KG1 (cell line): ENCODE results near the gene ESRRB.

Experiments
- DNase-seq: peaks from one replicate; lab custom pipeline; 2025; lab: John Stamatoyannopoulos, UW

The ESRRB gene

DNA sequence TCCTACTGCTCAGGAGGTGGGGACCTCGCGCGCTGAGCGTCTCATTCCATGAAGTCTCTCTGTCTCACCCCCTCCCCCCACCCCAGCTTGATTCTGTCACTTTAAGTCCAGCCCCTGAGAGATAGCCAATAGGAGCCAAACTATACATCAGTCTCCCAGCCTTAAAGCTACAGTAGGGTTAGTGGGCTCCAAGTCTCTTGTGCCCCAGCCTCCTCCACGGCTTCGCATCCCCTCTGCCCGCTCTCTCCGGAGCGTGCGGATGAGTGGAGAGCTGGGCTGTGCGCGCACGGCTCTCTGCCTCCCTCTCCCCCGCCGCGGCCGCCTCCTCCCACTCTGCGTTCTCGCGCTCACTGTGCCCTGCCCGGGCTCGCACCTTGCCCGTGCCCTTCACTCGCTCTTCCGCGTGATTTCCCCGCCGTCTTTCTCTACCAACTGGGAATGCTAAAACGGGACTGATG lies at the start of gene ESRRB:
Gene ESRRB (plus strand): TSS at position 191 of the 458 bp plus-strand sequence. CDS start 265 bp downstream, at position 456.
- DNase-seq = no peak

- DNase-seq = no peak
Observed at GRCh38 chr14:76326918-76327689, 48.8 kb upstream of the ESRRB start.

DNA sequence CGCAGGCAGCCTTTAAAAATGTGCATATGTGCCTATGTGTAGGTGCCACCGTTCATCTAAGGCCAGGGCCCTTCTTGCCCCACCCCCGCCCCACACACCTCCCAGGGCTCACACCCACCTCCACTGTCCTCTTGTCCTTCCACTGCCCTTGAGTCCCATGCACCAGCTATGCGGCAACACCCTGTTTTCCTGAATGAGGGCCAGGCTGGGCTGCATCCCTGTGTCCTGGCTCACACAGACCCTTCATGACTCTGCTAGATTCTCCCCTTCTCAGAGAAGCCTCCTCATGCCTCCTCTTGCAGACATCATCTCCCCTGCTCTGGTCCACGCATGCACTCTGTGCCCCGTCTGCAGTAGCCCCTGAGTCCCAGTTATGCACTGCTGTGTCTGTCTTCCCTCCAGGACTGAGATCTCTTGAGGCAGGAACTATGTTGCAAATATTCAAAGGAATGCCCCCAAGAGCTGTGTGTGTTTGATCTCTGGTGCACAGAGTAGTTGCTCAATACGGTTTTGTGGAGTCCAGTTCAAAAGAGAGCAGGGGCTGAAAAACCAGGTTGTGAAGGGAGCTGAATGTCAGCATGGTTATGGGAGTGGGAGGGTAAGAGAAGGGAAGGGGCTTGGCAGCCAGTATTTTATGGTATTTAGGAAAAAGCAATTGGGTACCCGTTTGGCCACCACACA lies 47.3 kb upstream of the ESRRB start:
- no peak for DNase-seq

- DNase-seq = no peak
Observed at GRCh38 chr14:76329154-76329928, 46.6 kb upstream of the ESRRB start.

- DNase-seq = no peak
Observed at GRCh38 chr14:76329951-76330350, 46.0 kb upstream of the ESRRB start.

- DNase-seq = no peak
Observed at GRCh38 chr14:76330411-76331327, 45.3 kb upstream of the ESRRB start.

DNA sequence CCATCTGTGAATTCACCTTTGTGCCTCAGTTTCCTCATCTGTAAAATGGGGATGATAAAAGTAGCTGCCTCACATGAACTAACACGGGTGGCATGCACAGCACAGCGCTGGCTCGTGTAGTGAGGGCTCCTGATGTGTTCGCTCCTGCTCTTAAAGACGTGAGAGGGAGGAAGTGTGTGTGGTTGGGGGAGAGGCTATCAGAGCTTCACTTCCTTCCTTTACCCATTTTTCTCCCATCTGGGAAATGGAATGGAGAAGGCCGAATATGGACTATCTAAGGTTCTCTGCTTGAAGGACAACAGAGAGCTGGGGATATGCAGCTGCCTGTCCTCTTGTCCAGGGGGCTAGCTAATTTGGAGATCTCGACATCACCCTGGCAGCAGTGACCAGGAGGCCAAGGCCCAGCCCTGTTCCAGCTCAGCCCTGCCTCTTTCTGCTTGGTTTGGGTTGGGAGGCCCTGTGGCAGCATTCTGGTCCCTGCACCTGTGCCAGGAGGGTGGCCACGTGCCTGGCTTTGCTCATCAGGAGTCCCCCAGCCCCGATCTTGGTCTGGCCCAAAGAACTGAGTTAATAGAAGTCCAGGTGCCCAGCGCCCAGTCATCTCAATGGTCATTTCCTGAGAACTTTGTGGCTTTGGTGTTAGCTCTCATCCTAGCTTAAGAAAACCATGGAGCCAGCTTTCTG lies 44.5 kb upstream of the ESRRB start:
- DNase-seq = no peak

DNA sequence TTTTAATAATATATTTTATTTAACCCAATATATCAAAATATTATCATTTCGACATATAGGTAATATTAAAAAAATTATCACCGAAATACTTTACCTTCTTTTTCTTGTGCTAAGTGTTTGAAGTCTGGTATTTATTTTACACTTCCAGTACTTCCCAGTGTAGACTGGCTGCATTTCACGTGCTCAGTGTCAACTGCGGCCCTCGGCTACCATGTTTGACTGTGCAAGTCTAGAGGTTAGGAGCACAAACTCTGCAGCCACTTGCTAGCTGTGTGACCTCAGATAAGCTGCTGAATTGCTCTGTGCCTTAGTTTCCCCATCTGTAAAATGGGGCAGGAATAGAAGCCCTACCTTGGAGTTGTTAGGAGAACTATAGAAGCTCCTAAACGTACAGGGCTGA lies 42.3 kb upstream of the ESRRB start:
- no peak for DNase-seq

GRCh38 chr14:76334316-76334715 lies 41.6 kb upstream of the ESRRB start:
- no peak for DNase-seq

DNA sequence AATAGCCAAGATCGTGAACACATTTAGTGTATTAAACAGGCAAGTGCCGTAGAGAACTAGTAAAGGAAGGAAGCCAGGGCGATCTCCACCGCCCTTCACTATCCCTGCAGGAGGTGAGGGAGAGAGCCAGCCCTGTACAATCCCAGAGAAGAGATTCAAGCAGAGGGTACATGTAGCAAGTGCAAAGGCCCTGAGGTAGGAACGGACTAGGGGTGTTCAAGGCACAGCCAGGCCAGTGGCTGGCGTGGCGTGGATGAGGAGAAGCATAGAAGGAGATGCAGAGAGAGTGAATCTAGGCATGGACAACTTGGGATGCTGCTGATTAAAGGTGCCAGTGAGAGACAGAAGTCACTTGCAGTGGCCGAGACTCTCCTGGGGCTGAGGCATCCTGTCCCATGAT lies 39.1 kb upstream of the ESRRB start:
- no peak for DNase-seq

DNA sequence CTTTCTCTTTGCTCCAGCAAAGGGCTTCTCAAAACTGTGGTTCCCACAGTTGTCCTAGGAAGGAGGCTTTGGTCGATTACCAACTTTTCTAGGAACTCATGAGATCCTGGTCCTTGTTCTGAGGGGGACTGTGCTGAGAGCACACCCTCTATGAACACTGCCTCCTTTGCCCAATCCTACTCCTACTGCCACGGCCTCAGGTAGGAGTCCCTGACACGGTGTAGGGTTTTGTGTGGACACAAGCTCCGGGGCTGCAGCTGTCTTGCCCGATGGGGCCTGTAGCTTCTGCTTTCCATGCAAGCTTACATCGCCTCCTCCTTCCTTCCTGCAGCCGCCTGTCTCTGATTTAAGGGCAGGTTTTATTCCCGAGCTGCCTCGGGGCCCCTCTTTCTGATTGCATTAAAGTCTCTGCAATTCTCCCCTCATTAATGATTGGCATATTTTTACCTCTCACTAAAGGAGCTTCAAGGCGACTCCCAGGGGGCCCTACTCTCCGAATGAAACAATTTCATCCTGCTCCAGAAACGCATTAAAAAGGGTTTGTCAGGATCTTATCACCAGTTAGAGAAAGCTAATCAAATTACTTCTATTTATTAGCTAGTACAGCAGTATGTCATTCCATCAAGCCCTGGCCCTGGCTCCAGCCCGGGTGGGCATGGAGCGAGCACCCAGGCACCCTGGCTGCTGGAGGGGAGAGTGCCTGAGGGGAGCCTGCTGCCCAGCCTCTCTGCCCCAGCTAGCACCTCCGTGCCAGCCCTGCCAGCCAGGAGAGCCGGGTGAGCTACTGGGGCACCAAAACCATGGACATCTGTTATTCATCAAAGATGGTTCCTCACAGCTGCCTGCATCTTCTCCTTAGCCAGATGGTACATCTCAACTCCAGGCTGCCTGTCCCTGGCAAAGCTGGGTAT lies 38.0 kb upstream of the ESRRB start:
- no peak for DNase-seq

DNA sequence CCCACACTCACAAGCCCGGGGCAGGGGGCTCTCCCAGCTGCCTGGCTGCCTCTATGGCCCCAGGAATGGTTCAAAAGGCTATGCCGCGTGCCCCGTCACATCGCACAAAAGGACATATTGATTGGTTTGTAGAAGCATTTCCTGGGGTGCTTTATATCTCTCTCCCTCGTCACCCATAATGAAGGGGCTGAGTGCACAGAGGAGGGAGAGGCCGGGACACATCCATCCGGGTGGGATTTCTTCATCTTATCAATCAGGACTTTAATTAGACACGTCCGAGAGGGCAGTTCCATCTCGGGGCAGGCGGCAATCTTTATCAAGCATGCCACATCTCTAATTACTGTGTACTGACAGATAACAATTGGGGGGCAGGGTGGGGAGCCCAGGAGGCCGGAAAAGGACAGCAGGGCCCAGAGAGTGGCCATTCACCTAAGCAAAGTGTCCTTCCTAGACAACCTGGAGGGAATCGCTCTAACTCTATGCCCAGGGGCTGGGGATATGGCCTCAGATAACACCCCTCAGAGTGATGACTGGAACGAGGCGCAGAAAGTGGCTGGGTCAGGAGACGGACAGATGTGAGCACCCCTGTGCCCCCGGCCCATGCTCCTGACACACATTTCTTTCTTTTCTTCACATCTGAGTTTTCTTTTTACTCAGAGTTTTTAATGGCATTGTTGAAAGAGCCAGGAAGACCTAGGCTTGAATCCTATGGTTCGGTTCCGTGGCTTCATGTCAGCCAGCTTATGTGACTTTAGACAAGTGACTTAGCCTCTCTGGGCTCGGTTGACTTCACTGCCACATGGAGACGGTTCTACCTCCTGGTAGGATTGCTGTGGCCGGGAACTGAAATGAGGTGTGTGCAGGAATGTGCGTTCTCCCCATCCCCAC lies 36.0 kb upstream of the ESRRB start:
- DNase-seq = no peak

DNA sequence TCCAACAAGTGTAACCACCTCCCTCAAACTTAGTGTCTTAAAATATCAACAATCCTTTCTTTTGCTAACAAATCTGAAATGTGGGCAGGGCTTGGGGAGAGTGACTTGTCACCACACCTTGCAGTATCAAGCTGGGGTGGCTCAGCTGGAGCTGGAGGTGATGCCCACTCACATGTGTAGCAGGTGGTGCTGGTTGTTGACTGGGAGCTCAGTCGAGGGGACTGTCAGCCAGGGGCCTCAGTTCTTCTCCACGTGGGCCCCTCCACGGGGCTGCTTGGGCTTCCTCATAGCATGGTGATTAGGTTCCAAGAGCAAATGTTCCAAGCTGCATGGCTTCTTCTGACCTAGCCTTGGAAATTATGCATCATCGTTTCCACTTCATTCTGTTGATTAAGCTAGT lies 32.6 kb upstream of the ESRRB start:
- DNase-seq = no peak

DNA sequence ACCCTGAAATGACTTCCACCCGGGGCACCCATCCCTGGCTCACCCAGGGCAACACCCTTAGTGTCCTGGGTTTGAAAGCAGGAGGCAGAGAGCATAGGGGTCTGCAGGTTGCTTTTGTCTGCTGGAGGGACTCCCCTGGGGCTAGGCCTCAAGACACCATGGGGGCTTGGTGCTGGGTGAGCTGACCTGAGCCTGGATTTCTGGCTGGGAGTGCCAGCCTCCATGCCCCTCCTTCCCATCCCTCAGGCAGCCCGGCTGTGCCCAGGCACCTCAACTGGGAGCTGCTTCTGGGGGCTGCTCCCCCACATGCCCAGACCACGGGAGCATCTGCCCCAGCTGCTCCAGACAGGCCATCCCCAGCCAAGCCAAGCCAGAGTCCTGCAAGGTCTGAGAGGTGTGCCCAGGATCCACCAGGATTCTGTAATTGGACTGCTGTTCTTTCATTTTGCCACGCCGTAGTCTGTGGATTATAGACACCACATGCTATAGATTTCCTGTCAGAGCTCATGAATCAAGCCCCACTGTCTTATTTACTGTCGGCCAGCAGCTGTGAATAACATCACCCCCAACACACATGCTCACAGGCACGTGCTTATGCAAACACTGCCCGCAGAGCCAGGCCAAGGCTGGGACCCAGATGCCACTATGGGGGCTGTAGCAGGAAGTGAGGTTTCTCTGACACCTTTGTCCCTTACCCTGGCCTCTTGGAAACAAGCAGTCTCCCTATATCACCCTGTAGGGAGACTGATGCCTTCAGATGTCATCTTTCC lies 29.4 kb upstream of the ESRRB start:
- DNase-seq = no peak

DNA sequence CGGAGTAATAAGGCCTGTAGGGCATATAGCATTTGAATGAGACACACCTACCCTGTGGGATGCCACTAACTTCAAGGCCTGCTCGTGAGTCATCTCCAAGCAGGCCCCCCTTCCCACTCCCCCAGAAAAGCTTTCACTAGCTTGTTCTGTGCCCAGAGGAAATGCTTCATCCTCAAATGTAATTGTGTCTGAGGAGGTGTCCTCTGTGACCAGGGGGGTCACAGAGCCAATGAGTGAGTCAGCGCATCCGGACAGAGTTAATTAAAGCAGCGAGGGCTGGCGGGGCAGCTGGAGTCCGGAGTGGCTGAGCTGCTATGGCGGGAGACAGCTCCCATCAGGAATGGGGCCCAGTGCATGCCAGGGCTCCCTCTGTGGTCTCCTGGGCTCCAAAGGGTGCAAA lies 27.0 kb upstream of the ESRRB start:
- DNase-seq = no peak

- DNase-seq = no peak
Observed at GRCh38 chr14:76349993-76350392, 25.9 kb upstream of the ESRRB start.

DNA sequence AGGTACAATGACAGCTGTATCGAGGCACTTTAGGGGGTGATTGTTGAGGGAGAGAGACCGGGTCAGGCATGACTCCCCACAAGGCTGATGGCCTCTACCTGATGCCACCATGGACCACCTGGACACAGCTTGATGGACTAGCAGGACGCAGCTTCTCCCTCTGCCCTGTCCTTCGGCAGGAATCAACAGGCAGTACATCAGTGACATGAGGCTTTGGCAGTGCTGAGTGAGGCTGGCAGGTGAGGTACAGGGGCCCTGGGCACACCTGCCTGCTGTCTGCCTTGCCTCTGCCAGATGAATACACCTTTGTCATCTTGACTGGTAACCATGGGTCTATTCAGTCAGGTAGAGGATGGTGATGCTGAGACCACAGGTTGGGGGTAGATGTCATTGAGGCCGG lies 25.3 kb upstream of the ESRRB start:
- no peak for DNase-seq

DNA sequence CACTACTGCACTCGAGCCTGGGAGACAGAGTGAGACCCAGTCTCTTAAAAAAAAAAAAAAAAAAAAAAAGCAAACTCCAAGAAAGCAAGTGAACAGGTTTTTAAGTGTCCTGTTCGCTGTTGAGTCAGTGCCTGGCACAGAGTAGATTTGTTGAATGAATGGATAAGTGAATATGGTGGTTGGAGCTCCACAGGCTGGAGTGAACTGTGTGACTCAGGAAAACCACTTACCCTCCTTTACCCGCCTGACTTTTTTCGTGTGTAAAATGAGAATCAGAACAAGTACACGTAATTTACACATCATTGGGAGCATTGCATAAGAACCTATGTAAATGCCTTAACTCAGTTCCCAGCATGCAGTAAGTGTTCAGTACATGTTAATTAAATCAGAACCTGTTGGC lies 24.0 kb upstream of the ESRRB start:
- no peak for DNase-seq
